ENCODE data around the gene CTSS. TPM values are rescaled to one million over a fixed set of nuclear protein-coding genes. Genes with fewer than 3 reads are reported as not detected.

CTSS gene
- total RNA-seq, 1 experiment from 2014 or later = 0.57 TPM

DNA sequence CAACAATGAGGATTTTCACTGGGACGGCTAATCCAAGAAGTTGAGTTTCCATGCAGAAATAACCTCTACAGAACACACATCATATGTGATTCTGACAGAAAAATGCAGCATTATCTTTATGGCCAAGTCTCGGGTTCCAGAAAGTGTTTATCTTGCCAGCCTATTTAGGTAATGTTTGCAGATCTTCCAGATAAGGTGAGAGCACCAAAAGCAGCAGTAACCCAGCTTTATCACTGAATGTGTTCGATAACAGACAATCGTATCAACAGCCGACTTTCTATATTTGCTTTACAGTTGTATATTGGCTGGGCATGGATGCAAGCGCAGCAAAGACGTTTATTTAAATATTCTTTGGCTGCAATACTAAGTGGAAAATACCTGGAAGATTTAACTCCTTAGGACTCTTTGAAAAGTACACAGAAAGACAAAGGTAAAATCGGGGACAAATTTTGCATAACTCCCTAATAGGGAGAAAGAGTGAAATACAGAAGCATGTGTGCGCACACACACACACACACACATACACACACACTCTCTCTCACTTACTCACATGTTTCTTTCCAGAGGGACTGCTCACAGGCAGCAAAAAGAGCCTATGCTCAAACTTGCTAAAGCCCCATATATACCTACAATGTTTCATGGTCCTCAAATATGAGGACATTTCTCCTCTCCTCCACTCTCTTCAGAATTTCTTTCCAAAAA is 45.5 kb upstream of the CTSS start (continued):
- TF ChIP-seq JUND (IDR thresholded peaks at IDR 0.05) (no peak), SRF (IDR thresholded peaks at IDR 0.05; ENCODE audit: low read depth) (no peak), SP1 (IDR thresholded peaks at IDR 0.05; ENCODE audit: low read depth) (no peak), REST (IDR thresholded peaks at IDR 0.05; ENCODE audit: low read depth) (no peak), POLR2AphosphoS5 (IDR thresholded peaks at IDR 0.05; ENCODE audit: low read depth, low read length) (no peak), EZH2phosphoT487 (IDR thresholded peaks at IDR 0.05; ENCODE audit: borderline replicate concordance) (no peak), CBX3 (IDR thresholded peaks at IDR 0.05; ENCODE audit: low read depth) (no peak)

DNA sequence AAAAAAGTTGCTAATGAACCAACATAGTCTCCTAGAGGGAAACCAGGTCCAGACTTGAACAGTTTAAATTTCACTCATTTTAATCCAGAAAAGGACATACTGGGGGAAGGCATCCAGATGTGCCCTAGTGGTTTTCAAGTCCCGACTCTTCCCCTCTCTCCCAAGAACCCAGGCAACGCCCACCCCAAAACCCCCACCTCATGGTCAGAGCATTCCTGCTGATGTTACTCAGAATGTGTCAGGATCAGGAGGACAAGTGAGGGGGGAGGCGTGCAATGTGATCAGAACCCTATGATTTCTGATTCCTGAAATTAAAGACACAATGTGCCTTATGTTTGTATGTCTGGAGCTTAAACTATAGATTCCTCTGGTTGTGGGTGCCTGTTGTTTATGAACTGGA is 44.1 kb upstream of the CTSS start:
- ChIA-PET RAD21 (ENCODE audit: low non-redundant PET in 1 of 2, low total read pairs in 2 of 2, uncharacterized antibody in 2 of 2, unreplicated experiment in 2 of 2) (no interaction called here), POLR2A (no interaction called here), CTCF (no interaction called here)
- Histone ChIP-seq H3K9me3 (ENCODE audit: control insufficient read depth in 1 of 2, insufficient read depth in 1 of 2, low read depth in 1 of 2, low read length in 2 of 2) (no peaks in the 10 kb centered on the region), H3K27ac (ENCODE audit: low read depth, low read length) (no peak overlapping the region), H3K4me3 (replicated peaks in 1 of 2; ENCODE audit: low read depth in 1 of 2, low read length in 2 of 2) (no peak overlapping the region), H3K36me3 (ENCODE audit: control insufficient read depth in 1 of 2, insufficient read depth in 2 of 2, low read length in 2 of 2) (peaks cover 15% of the 10 kb centered on the region in 2 experiments; a peak in 3 of 4 replicates), H3K27me3 (ENCODE audit: insufficient read depth, low read length) (no peaks in the 10 kb centered on the region), H3K4me1 (ENCODE audit: control insufficient read depth in 1 of 2, insufficient read depth in 2 of 2, low read length in 2 of 2) (no peaks in the 10 kb centered on the region), H4K20me1 (ENCODE audit: insufficient read depth) (no peaks in the 10 kb centered on the region), H3K79me2 (ENCODE audit: insufficient read depth, low read length) (no peaks in the 10 kb centered on the region), H3K9me2 (ENCODE audit: insufficient read depth) (no peaks in the 10 kb centered on the region), H3K9ac (ENCODE audit: low read length) (no peak overlapping the region), H2AFZ (ENCODE audit: low read depth, low read length, poor library complexity, severe bottlenecking) (no peak overlapping the region), H3K4me2 (ENCODE audit: low read length) (no peak overlapping the region)
- DNase-seq (ENCODE audit: low read depth, low spot score) (no peak), ATAC-seq (no peak)
- intact Hi-C loops (cut with micrococcal nuclease) = loop anchor here (10.0 kb wide), 1 partner anchor 345 kb away; no protein-coding TSS in a partner anchor
- BruUV-seq (replicated peaks) = no TSS peak
- TF ChIP-seq SP1 (IDR thresholded peaks at IDR 0.05; ENCODE audit: low read depth) (no peak), YY1 (IDR thresholded peaks at IDR 0.05; ENCODE audit: extremely low read depth, insufficient replicate concordance, low read depth, low read length) (no peak), JUND (IDR thresholded peaks at IDR 0.05) (no peak), EGR1 (IDR thresholded peaks at IDR 0.05; ENCODE audit: low read depth) (no peak), SRF (IDR thresholded peaks at IDR 0.05; ENCODE audit: low read depth) (no peak), FOSL1 (IDR thresholded peaks at IDR 0.05; ENCODE audit: low read depth) (no peak), ELF1 (IDR thresholded peaks at IDR 0.05; ENCODE audit: borderline replicate concordance, low read depth) (no peak), ZFX (IDR thresholded peaks at IDR 0.05) (no peak), ZNF274 (IDR thresholded peaks at IDR 0.05; ENCODE audit: low read depth, low read length) (no peak), REST (IDR thresholded peaks at IDR 0.05; ENCODE audit: low read depth) (no peak), RAD21 (IDR thresholded peaks at IDR 0.05; ENCODE audit: low read depth) (no peak), ATF3 (IDR thresholded peaks at IDR 0.05) (no peak)
- TF ChIP-seq, protein P1, sequence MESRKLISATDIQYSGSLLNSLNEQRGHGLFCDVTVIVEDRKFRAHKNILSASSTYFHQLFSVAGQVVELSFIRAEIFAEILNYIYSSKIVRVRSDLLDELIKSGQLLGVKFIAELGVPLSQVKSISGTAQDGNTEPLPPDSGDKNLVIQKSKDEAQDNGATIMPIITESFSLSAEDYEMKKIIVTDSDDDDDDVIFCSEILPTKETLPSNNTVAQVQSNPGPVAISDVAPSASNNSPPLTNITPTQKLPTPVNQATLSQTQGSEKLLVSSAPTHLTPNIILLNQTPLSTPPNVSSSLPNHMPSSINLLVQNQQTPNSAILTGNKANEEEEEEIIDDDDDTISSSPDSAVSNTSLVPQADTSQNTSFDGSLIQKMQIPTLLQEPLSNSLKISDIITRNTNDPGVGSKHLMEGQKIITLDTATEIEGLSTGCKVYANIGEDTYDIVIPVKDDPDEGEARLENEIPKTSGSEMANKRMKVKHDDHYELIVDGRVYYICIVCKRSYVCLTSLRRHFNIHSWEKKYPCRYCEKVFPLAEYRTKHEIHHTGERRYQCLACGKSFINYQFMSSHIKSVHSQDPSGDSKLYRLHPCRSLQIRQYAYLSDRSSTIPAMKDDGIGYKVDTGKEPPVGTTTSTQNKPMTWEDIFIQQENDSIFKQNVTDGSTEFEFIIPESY (IDR thresholded peaks at IDR 0.05; ENCODE audit: extremely low read depth, insufficient replicate concordance, low read length) = no peak
